Fibroblast of lung (primary cell): ENCODE data around the gene CGNL1. TPM values are rescaled to one million over a fixed set of nuclear protein-coding genes. Genes with fewer than 3 reads are reported as not detected.
A peak's percentile ranks its signal among the peaks of the same experiment; 100 is the strongest.

Experiments
- DNase-seq, 2 donors: peaks; one replicate each; pipeline versions ENCODE4 v3.0.0 to v3.0.0-alpha.2; 2010; ENCODE audit warnings: low read depth in 2 of 2
- H2AFZ ChIP-seq: 2 replicates; pipeline ENCODE4 v1.5.1; 2012; ENCODE audit warnings: low read length, control low read depth, inconsistent platforms
- H3K27ac ChIP-seq: 2 replicates; pipeline ENCODE4 v1.5.1; 2011; ENCODE audit warnings: low read length, control low read depth; ENCODE audit not compliant: insufficient read depth
- H3K27me3 ChIP-seq: 2 replicates; pipeline ENCODE4 v1.5.1; 2011; ENCODE audit warnings: mild to moderate bottlenecking, low read length; ENCODE audit not compliant: control insufficient read depth, insufficient read depth
- H3K36me3 ChIP-seq: 2 replicates; pipeline ENCODE4 v1.5.1; 2011; ENCODE audit warnings: low read length; ENCODE audit not compliant: control insufficient read depth, insufficient read depth
- H3K4me1 ChIP-seq: 2 replicates; pipeline ENCODE4 v1.5.1; 2011; ENCODE audit warnings: low read length; ENCODE audit not compliant: control insufficient read depth, insufficient read depth; ENCODE audit errors: extremely low read depth
- H3K4me2 ChIP-seq: 2 replicates; pipeline ENCODE4 v1.5.1; 2011; ENCODE audit warnings: low read length, control low read depth; ENCODE audit not compliant: insufficient read depth; ENCODE audit errors: extremely low read depth
- H3K4me3 ChIP-seq, 4 experiments: fragments of 200-600 bp in 1 of 4; sonication (generic) in 1 of 4; replicated peaks in 1 of 4; 2 replicates each; pipeline ENCODE4 v1.5.1; 2011 to 2016; ENCODE audit warnings: low read length in 4 of 4, low read depth in 3 of 4, mild to moderate bottlenecking in 3 of 4, control low read depth in 2 of 4, inconsistent platforms in 1 of 4, mixed read lengths in 1 of 4; ENCODE audit not compliant: insufficient read depth in 1 of 4; ENCODE audit errors: control extremely low read depth in 1 of 4
- H3K79me2 ChIP-seq: 2 replicates; pipeline ENCODE4 v1.5.1; 2012; ENCODE audit warnings: mild to moderate bottlenecking, low read length, inconsistent platforms; ENCODE audit not compliant: control insufficient read depth, insufficient read depth
- H3K9ac ChIP-seq: 2 replicates; pipeline ENCODE4 v1.5.1; 2011; ENCODE audit warnings: mild to moderate bottlenecking, low read length, control low read depth; ENCODE audit not compliant: insufficient read depth
- H3K9me3 ChIP-seq: 2 replicates; pipeline ENCODE4 v1.5.1; 2012; ENCODE audit warnings: low read depth, low read length; ENCODE audit not compliant: control insufficient read depth, insufficient read depth
- H4K20me1 ChIP-seq: 2 replicates; pipeline ENCODE4 v1.5.1; 2011; ENCODE audit warnings: low read length; ENCODE audit not compliant: control insufficient read depth, insufficient read depth; ENCODE audit errors: extremely low read depth
- CTCF ChIP-seq, 2 donors: IDR thresholded peaks in 1 of 2; conservative IDR thresholded peaks in 1 of 2; 1 replicate in 1 of 2; 2 replicates in 1 of 2; pipeline ENCODE4 v1.5.1; 2011 to 2012; ENCODE audit warnings: low read length in 2 of 2, control low read depth in 1 of 2, inconsistent platforms in 1 of 2, low read depth in 1 of 2, mild to moderate bottlenecking in 1 of 2
- EZH2 ChIP-seq: IDR thresholded peaks from 2 replicates; pipeline ENCODE4 v1.5.1; 2012; ENCODE audit warnings: low read length, control low read depth, mild to moderate bottlenecking; ENCODE audit errors: missing control alignments
- polyA plus RNA-seq, 2 donors: library from polyadenylated mRNA; depleted of rRNA in 1 of 2; stranded (reverse) in 1 of 2; unstranded in 1 of 2; fragments of >200 nt; gene quantifications; 2 replicates each; pipeline ENCODE4 v1.2.1, GENCODE V29; 2011 to 2012; ENCODE audit warnings: missing spikeins in 1 of 2
- total RNA-seq: library from RNA; depleted of rRNA; stranded (reverse); fragments of >200 nt; gene quantifications from 2 replicates; pipeline ENCODE4 v1.2.1, GENCODE V29; 2014

CGNL1 gene
- total and polyA plus RNA-seq, 2 donors (not counting 1 experiment from before 2014, with no cell fraction given) = 0.18 to 6.1 TPM

DNA sequence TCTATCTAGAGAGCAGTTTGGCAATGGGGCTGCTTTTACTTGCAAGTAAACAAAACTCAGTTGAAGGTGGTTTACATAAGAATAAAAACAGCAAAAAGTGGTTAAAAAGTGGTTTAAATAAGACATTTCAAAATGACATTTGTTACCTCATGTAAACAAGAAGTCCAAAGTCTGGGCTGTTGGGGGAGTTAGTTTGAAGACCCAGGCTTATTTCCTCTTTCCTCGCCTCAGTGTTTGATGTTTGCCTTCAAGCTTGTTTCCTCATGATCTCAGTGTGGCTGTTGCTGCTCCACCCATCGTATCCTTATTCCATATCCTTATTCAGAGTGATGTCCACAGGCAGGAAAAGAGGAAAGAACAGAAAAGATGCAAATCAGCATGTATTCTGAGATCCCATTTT is 15.2 kb downstream of the CGNL1 start:
- Histone ChIP-seq H3K4me1 (no peaks in the 10 kb centered on the region), H3K27me3 (no peaks in the 10 kb centered on the region), H3K36me3 (no peaks in the 10 kb centered on the region), H2AFZ (no peak overlapping the region), H3K9ac (no peak overlapping the region), H3K79me2 (no peaks in the 10 kb centered on the region), H3K27ac (no peak overlapping the region), H3K9me3 (no peaks in the 10 kb centered on the region), H3K4me2 (no peak overlapping the region), H3K4me3 (no peak overlapping the region), H4K20me1 (no peaks in the 10 kb centered on the region)
- no peak for DNase-seq
- TF ChIP-seq EZH2 = no peak
- no peak for TF ChIP-seq CTCF (conservative IDR thresholded peaks at IDR 0.05 in 1 of 2, IDR thresholded peaks at IDR 0.05 in 1 of 2; ENCODE audit: low read depth in 1 of 2, low read length in 2 of 2)

- Histone ChIP-seq H3K36me3 (no peaks in the 10 kb centered on the region), H3K9ac (no peak overlapping the region), H3K27ac (no peak overlapping the region), H2AFZ (no peak overlapping the region), H3K27me3 (no peaks in the 10 kb centered on the region), H4K20me1 (no peaks in the 10 kb centered on the region), H3K9me3 (no peaks in the 10 kb centered on the region), H3K4me1 (no peaks in the 10 kb centered on the region), H3K4me2 (no peak overlapping the region), H3K4me3 (no peak overlapping the region), H3K79me2 (no peaks in the 10 kb centered on the region)
- no peak for DNase-seq
- TF ChIP-seq CTCF (conservative IDR thresholded peaks at IDR 0.05 in 1 of 2, IDR thresholded peaks at IDR 0.05 in 1 of 2; ENCODE audit: low read depth in 1 of 2, low read length in 2 of 2) (no peak), EZH2 (no peak)
These were observed 16.8 kb downstream of the CGNL1 start for GRCh38 chr15:57393061-57393460.

DNA sequence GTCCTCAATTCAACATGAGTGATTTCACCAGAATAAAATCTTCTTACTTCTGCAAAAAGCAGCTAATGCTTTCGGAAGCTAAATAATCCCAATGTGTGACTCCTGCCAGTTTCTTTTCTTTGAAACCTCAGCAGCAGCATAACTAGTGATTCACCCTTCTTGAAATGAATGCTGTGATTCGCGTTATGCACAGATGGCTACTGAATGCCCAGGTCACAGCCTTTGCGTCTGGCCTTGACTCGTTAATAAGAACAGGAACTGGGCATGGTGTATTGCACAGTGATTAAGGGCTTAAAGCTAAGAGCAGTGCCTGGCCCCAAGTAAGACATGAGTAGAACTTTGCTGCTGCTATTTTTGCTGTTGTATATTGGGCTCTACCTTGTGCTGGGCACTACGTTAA is 19.0 kb downstream of the CGNL1 start:
- DNase-seq = peak; percentile 57 to 96
- Histone ChIP-seq H3K27ac (no peak overlapping the region), H2AFZ (no peak overlapping the region)

More for the DNA sequence above, 19.0 kb downstream of the CGNL1 start:
- H3K4me2 ChIP-seq = no peak overlapping the region
- H3K79me2 ChIP-seq = no peaks in the 10 kb centered on the region
- no peaks in the 10 kb centered on the region for H3K4me1 ChIP-seq
- no peak overlapping the region for H3K4me3 ChIP-seq
- no peaks in the 10 kb centered on the region for H4K20me1 ChIP-seq
- TF ChIP-seq EZH2 (no peak), CTCF (conservative IDR thresholded peaks at IDR 0.05 in 1 of 2, IDR thresholded peaks at IDR 0.05 in 1 of 2; ENCODE audit: low read depth in 1 of 2, low read length in 2 of 2) (no peak)
- H3K9ac ChIP-seq = no peak overlapping the region
- H3K36me3 ChIP-seq = no peaks in the 10 kb centered on the region
- no peaks in the 10 kb centered on the region for H3K9me3 ChIP-seq
- no peaks in the 10 kb centered on the region for H3K27me3 ChIP-seq
